HG03378 (cell line): Measurements from ENCODE around the gene CLSTN2.
A peak's percentile ranks its signal among the peaks of the same experiment; 100 is the strongest.

Experiments
- ATAC-seq: cut with Tn5 transposase; IDR thresholded peaks from one replicate; pipeline ENCODE4 v1.9.1; 2021; ENCODE audit warnings: mild to moderate bottlenecking, moderate library complexity; ENCODE audit not compliant: unreplicated experiment

CLSTN2 gene

GRCh38 chr3:140177943-140178342 lies 243.0 kb downstream of the CLSTN2 start:
- peak; percentile 62 for ATAC-seq

GRCh38 chr3:140178482-140178881 lies 243.5 kb downstream of the CLSTN2 start:
- no peak for ATAC-seq

GRCh38 chr3:140180603-140181002 lies 245.6 kb downstream of the CLSTN2 start:
- no peak for ATAC-seq

- ATAC-seq, result no peak
Measured at GRCh38 chr3:140185375-140185774, 250.4 kb downstream of the CLSTN2 start.

- ATAC-seq, result no peak
Measured at GRCh38 chr3:140186421-140186920, 251.5 kb downstream of the CLSTN2 start.

- ATAC-seq, result no peak
Measured at GRCh38 chr3:140187028-140187427, 252.0 kb downstream of the CLSTN2 start.

- ATAC-seq, result no peak
Measured at GRCh38 chr3:140187656-140188221, 252.8 kb downstream of the CLSTN2 start.

- no peak for ATAC-seq
Measured at GRCh38 chr3:140188285-140188684, 253.3 kb downstream of the CLSTN2 start.

- no peak for ATAC-seq
Measured at GRCh38 chr3:140189267-140189666, 254.3 kb downstream of the CLSTN2 start.

- no peak for ATAC-seq
Measured at GRCh38 chr3:140189976-140190375, 255.0 kb downstream of the CLSTN2 start.

GRCh38 chr3:140196970-140197369 lies 262.0 kb downstream of the CLSTN2 start:
- ATAC-seq, result no peak

- no peak for ATAC-seq
Measured at GRCh38 chr3:140198242-140198641, 263.3 kb downstream of the CLSTN2 start.

GRCh38 chr3:140199008-140199407 lies 264.0 kb downstream of the CLSTN2 start:
- ATAC-seq, result no peak

- no peak for ATAC-seq
Measured at GRCh38 chr3:140199743-140200142, 264.8 kb downstream of the CLSTN2 start.

- no peak for ATAC-seq
Measured at GRCh38 chr3:140203510-140203909, 268.5 kb downstream of the CLSTN2 start.

GRCh38 chr3:140204271-140204984 lies 269.4 kb downstream of the CLSTN2 start:
- no peak for ATAC-seq

- no peak for ATAC-seq
Measured at GRCh38 chr3:140205598-140205997, 270.6 kb downstream of the CLSTN2 start.

GRCh38 chr3:140206196-140207040 lies 271.4 kb downstream of the CLSTN2 start:
- no peak for ATAC-seq

GRCh38 chr3:140207541-140207940 lies 272.6 kb downstream of the CLSTN2 start:
- ATAC-seq, result no peak

GRCh38 chr3:140216249-140216648 lies 281.3 kb downstream of the CLSTN2 start:
- no peak for ATAC-seq

GRCh38 chr3:140219291-140219690 lies 284.3 kb downstream of the CLSTN2 start:
- ATAC-seq, result no peak
